Left ventricle myocardium inferior (tissue), 1 donor: Measurements from ENCODE around the gene KEL. TPM values are rescaled to one million over a fixed set of nuclear protein-coding genes. Genes with fewer than 3 reads are reported as not detected.

Experiments
- DNase-seq: peaks from one replicate; pipeline ENCODE4 v3.0.0-alpha.2; 2020
- H3K27ac ChIP-seq: fragments of 200-600 bp; replicated peaks from 2 replicates; pipeline ENCODE4 v1.8.0; 2021
- H3K27me3 ChIP-seq: fragments of 200-600 bp; 2 replicates; pipeline ENCODE4 v1.8.0; 2021; ENCODE audit warnings: low read depth
- H3K36me3 ChIP-seq: fragments of 200-600 bp; 2 replicates; pipeline ENCODE4 v1.8.0; 2021
- H3K4me1 ChIP-seq: fragments of 200-600 bp; 2 replicates; pipeline ENCODE4 v1.8.0; 2021
- H3K4me3 ChIP-seq: fragments of 200-600 bp; 2 replicates; pipeline ENCODE4 v1.8.0; 2021; ENCODE audit warnings: mild to moderate bottlenecking, moderate library complexity
- H3K9me3 ChIP-seq: fragments of 200-600 bp; replicated peaks from 2 replicates; pipeline ENCODE4 v1.8.0; 2021
- CTCF ChIP-seq: fragments of 200-600 bp; IDR thresholded peaks from 2 replicates; pipeline ENCODE4 v1.8.0; 2021; ENCODE audit warnings: antibody characterized with exemption, mild to moderate bottlenecking, borderline replicate concordance
- intact Hi-C: fragments of 100-400 bp; cut with micrococcal nuclease; formaldehyde crosslinking; loops from one replicate; pipeline ENCODE4 v1.11.0; 2022
- total RNA-seq: library from RNA; stranded (reverse); fragmentation: NEBNext Ultra II Directional; extraction: Animal tissue kit (Norgen Biotek cat#: 25700); gene quantifications from one replicate; pipeline ENCODE4 v1.2.1, GENCODE V29; 2021
- donor health status: DM: no; HTN: yes; CAD: no; lungs with severe emphysema.

Gene KEL
- total RNA-seq, 1 donor from 2014 or later, result 0.38 TPM

- H3K4me1 ChIP-seq, result no peaks in the 10 kb centered on the region
- intact Hi-C loops, result no loop called here
These were observed 44.7 kb downstream of the KEL start for GRCh38 chr7:142917447-142917846.

GRCh38 chr7:142916508-142916907 lies 45.7 kb downstream of the KEL start:
- no peaks in the 10 kb centered on the region for H3K36me3 ChIP-seq
- no peak for DNase-seq
- H3K4me1 ChIP-seq, result no peaks in the 10 kb centered on the region
- H3K9me3 ChIP-seq, result no peaks in the 10 kb centered on the region
- intact Hi-C loops, result no loop called here
- H3K27me3 ChIP-seq, result peaks cover 41% of the 10 kb centered on the region
- no peak overlapping the region for H3K27ac ChIP-seq
- TF ChIP-seq CTCF, result no peak
- H3K4me3 ChIP-seq, result no peak overlapping the region

More at GRCh38 chr7:142917447-142917846, 44.7 kb downstream of the KEL start:
- DNase-seq, result no peak
- H3K27me3 ChIP-seq, result peaks cover 32% of the 10 kb centered on the region
- H3K4me3 ChIP-seq, result no peak overlapping the region
- no peak for TF ChIP-seq CTCF
- H3K36me3 ChIP-seq, result no peaks in the 10 kb centered on the region
- no peak overlapping the region for H3K27ac ChIP-seq
- H3K9me3 ChIP-seq, result no peaks in the 10 kb centered on the region

- H3K4me3 ChIP-seq, result no peak overlapping the region
- TF ChIP-seq CTCF, result no peak
- no peak for DNase-seq
- H3K27ac ChIP-seq, result no peak overlapping the region
- H3K36me3 ChIP-seq, result no peaks in the 10 kb centered on the region
- no peaks in the 10 kb centered on the region for H3K4me1 ChIP-seq
- H3K9me3 ChIP-seq, result no peaks in the 10 kb centered on the region
- peaks cover 52% of the 10 kb centered on the region for H3K27me3 ChIP-seq
- intact Hi-C loops, result no loop called here
These were observed 46.8 kb downstream of the KEL start for GRCh38 chr7:142915315-142915714.

- Histone ChIP-seq H3K4me3 (no peak overlapping the region), H3K27ac (no peak overlapping the region), H3K27me3 (peaks cover 56% of the 10 kb centered on the region), H3K36me3 (no peaks in the 10 kb centered on the region), H3K4me1 (no peaks in the 10 kb centered on the region), H3K9me3 (no peaks in the 10 kb centered on the region)
- intact Hi-C loops, result no loop called here
- no peak for DNase-seq
- no peak for TF ChIP-seq CTCF
These were observed 48.0 kb downstream of the KEL start for GRCh38 chr7:142914121-142914520.

GRCh38 chr7:142913566-142913965 lies 48.6 kb downstream of the KEL start:
- no peak for TF ChIP-seq CTCF
- intact Hi-C loops, result no loop called here
- no peak overlapping the region for H3K4me3 ChIP-seq
- no peaks in the 10 kb centered on the region for H3K9me3 ChIP-seq
- no peak overlapping the region for H3K27ac ChIP-seq
- H3K27me3 ChIP-seq, result peaks cover 56% of the 10 kb centered on the region
- no peak for DNase-seq
- H3K36me3 ChIP-seq, result no peaks in the 10 kb centered on the region
- H3K4me1 ChIP-seq, result no peaks in the 10 kb centered on the region

GRCh38 chr7:142913051-142913450 lies 49.1 kb downstream of the KEL start:
- DNase-seq, result no peak
- no peak overlapping the region for H3K27ac ChIP-seq
- peaks cover 52% of the 10 kb centered on the region for H3K27me3 ChIP-seq
- H3K4me1 ChIP-seq, result no peaks in the 10 kb centered on the region
- no peaks in the 10 kb centered on the region for H3K36me3 ChIP-seq
- TF ChIP-seq CTCF, result no peak
- H3K9me3 ChIP-seq, result no peaks in the 10 kb centered on the region
- intact Hi-C loops, result no loop called here
- H3K4me3 ChIP-seq, result no peak overlapping the region
